ENCODE results near the gene CES2.

- TF ChIP-seq ZKSCAN1 (IDR thresholded peaks at IDR 0.05; ENCODE audit: low read depth, low read length) (no peak), SRF (CRISPR knock-in tag; IDR thresholded peaks at IDR 0.05) (no peak), SIN3B (IDR thresholded peaks at IDR 0.05; ENCODE audit: low read depth) (no peak), TAF1 (IDR thresholded peaks at IDR 0.05; ENCODE audit: control insufficient read depth, extremely low read depth, insufficient read depth, low read length, severe bottlenecking) (no peak), ZNF23 (CRISPR knock-in tag; IDR thresholded peaks at IDR 0.05) (no peak), NFYB (IDR thresholded peaks at IDR 0.05; ENCODE audit: extremely low read depth, insufficient read length) (no peak)
Measured at GRCh38 chr16:66948134-66948836, 13.0 kb downstream of the CES2 start.
